Gastroesophageal sphincter (tissue), 4 donors: Measurements from ENCODE around the gene C12orf56. TPM values are rescaled to one million over a fixed set of nuclear protein-coding genes. Genes with fewer than 3 reads are reported as not detected.

Source experiments
- ATAC-seq: fragments of 150-250 bp; one replicate; pipeline ENCODE4 v1.9.1; 2016; ENCODE audit warnings: mild to moderate bottlenecking, moderate library complexity
- H3K27ac ChIP-seq, 4 donors: fragments of 200-600 bp; sonication (generic) in 3 of 4; 1 replicate in 3 of 4; 2 replicates in 1 of 4; pipeline ENCODE4 v1.5.1; 2016 to 2019
- H3K27me3 ChIP-seq: fragments of 200-600 bp; sonication (generic); one replicate; pipeline ENCODE4 v1.5.1; 2019
- H3K36me3 ChIP-seq, 2 donors: fragments of 200-600 bp; sonication (generic); one replicate each; pipeline ENCODE4 v1.5.1; 2019; ENCODE audit warnings: control low read depth in 1 of 2
- H3K4me1 ChIP-seq, 3 donors: fragments of 200-600 bp; sonication (generic); 1 replicate in 2 of 3; 2 replicates in 1 of 3; pipeline ENCODE4 v1.5.1; 2016 to 2019; ENCODE audit warnings: control low read depth in 2 of 3
- H3K4me3 ChIP-seq, 2 donors: fragments of 200-600 bp; sonication (generic); one replicate each; pipeline ENCODE4 v1.5.1; 2019; ENCODE audit warnings: mild to moderate bottlenecking in 1 of 2, moderate library complexity in 1 of 2
- H3K9me3 ChIP-seq, 3 donors: fragments of 200-600 bp; sonication (generic); one replicate each; pipeline ENCODE4 v1.5.1; 2017 to 2019; ENCODE audit warnings: control low read depth in 2 of 3
- CTCF ChIP-seq, 4 experiments: fragments of 200-600 bp in 2 of 4; fragments of 450-650 bp in 2 of 4; sonication (generic) in 1 of 4; IDR thresholded peaks; one replicate each; pipeline ENCODE4 v1.5.1; 2017 to 2019; ENCODE audit warnings: antibody characterized with exemption in 4 of 4, mild to moderate bottlenecking in 2 of 4, moderate library complexity in 2 of 4
- EP300 ChIP-seq: sonication (generic); formaldehyde crosslinking; IDR thresholded peaks from one replicate; pipeline ENCODE4 v1.6.1; 2017; ENCODE audit warnings: antibody characterized with exemption, mild to moderate bottlenecking
- POLR2A ChIP-seq, 2 donors: fragments of 450-650 bp; IDR thresholded peaks; one replicate each; pipeline ENCODE4 v1.6.1; 2017; ENCODE audit warnings: antibody characterized with exemption in 2 of 2, mild to moderate bottlenecking in 2 of 2, moderate library complexity in 1 of 2
- POLR2AphosphoS5 ChIP-seq: sonication (generic); formaldehyde crosslinking; IDR thresholded peaks from one replicate; pipeline ENCODE4 v1.6.1; 2017; ENCODE audit warnings: antibody characterized with exemption
- WGBS, 2 donors: methylation state at CpG; one replicate each; pipeline ENCODE4 v1.1.5; 2018; ENCODE audit warnings: low coverage in 1 of 2; 5-methylcytosine and 5-hydroxymethylcytosine counted together
- total RNA-seq, 4 donors: library from RNA; depleted of rRNA; stranded (reverse); fragments of >200 nt; gene quantifications; one replicate each; pipeline ENCODE4 v1.1.0, GENCODE V29; 2016

C12orf56 gene
- total RNA-seq, 4 donors from 2014 or later, result not detected

DNA sequence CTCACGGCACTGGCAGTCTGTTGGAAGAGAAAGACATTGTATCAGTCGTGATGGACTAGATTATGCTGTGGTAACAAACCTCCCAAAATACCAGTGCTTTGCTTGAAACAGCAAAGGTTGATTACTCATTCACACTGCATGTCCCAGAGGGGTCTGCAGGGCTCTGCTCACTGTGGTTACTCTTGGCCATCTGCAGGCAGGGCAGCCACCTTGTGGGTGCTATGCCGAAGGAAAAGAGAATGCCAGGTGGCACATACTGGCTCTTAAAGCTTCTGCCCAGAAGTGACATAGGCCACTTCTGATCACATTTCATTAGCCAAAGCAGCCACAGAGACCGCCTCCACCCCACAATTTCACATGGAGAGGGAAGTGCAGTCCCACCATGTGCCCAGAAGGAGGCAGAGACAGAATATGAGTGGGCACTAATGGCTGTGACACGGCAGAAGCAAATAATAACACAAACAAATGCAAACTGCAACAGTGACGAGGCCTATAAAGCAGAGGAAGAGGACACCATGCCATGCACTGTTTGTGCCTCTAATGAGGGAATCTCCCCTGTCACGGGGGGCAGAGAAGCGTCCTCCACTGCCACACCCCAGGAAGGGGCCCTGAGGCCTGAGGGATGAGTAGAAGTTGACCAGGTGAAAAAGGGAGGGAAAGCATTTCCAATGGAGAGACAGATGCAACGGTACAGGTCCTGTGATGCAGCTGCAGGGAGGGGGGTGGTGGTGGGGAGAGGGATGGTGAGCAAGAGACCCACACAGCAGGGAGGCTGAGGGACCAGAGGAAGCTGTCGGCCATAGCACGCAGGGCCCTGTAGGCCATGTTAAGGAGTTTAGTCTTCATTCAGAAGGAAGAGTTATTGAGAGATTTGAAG is 116.8 kb downstream of the C12orf56 start:
- peak in 1 of 4 experiments; percentile 36 for TF ChIP-seq CTCF (IDR thresholded peaks at IDR 0.05)
- TF ChIP-seq EP300, result no peak
- no peak for ATAC-seq
- WGBS, 2 donors, result 56 to 68% methylated on average over 9 of the region's 11 CpGs

GRCh38 chr12:64270411-64270810 is 120.1 kb downstream of the C12orf56 start:
- no peaks in the 10 kb centered on the region for H3K4me1 ChIP-seq
- no peak for ATAC-seq
- H3K27me3 ChIP-seq, result no peaks in the 10 kb centered on the region
- WGBS, 2 donors, result 86 to 100% methylated on average over 1 of the region's 1 CpG
- H3K36me3 ChIP-seq, result no peaks in the 10 kb centered on the region
- TF ChIP-seq POLR2AphosphoS5 (no peak), POLR2A (IDR thresholded peaks at IDR 0.05) (no peak), CTCF (IDR thresholded peaks at IDR 0.05) (no peak), EP300 (no peak)
- H3K9me3 ChIP-seq, result no peaks in the 10 kb centered on the region
- H3K27ac ChIP-seq, result no peak overlapping the region
- H3K4me3 ChIP-seq, result no peak overlapping the region

More for the DNA sequence above, 116.8 kb downstream of the C12orf56 start:
- no peaks in the 10 kb centered on the region for H3K27me3 ChIP-seq
- H3K27ac ChIP-seq, result no peak overlapping the region
- no peaks in the 10 kb centered on the region for H3K36me3 ChIP-seq
- H3K4me3 ChIP-seq, result no peak overlapping the region
- no peaks in the 10 kb centered on the region for H3K9me3 ChIP-seq
- H3K4me1 ChIP-seq, result no peaks in the 10 kb centered on the region

DNA sequence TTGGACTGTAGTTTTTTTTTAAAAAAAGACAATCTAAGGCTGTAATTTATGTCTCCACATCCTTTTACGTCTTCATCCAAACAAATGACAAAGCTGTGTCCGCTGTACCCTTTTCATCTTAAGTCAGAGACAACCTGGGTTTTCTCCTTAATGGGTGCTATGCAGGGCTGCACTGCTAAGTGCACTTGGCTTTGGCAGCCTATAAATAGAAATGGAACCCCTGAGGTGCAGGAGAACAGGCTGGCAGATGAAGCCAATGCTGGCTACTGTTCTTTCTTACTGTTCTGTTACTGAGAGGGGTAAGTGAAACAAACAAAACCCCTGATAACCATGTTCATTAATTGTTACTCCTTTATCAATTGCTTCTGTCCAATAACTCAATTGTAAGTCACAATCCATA is 121.4 kb downstream of the C12orf56 start:
- Histone ChIP-seq H3K4me1 (no peaks in the 10 kb centered on the region), H3K4me3 (no peak overlapping the region), H3K27me3 (no peaks in the 10 kb centered on the region), H3K27ac (no peak overlapping the region), H3K9me3 (no peaks in the 10 kb centered on the region), H3K36me3 (no peaks in the 10 kb centered on the region)
- 25 to 47% methylated on average over 2 of the region's 2 CpGs for WGBS, 2 donors
- no peak for TF ChIP-seq POLR2AphosphoS5
- no peak for TF ChIP-seq CTCF (IDR thresholded peaks at IDR 0.05)
- no peak for TF ChIP-seq POLR2A (IDR thresholded peaks at IDR 0.05)
- no peak for TF ChIP-seq EP300
- ATAC-seq, result no peak

GRCh38 chr12:64268409-64268808 is 122.1 kb downstream of the C12orf56 start:
- TF ChIP-seq POLR2A (IDR thresholded peaks at IDR 0.05) (no peak), POLR2AphosphoS5 (no peak), CTCF (IDR thresholded peaks at IDR 0.05) (no peak), EP300 (no peak)
- H3K9me3 ChIP-seq, result no peaks in the 10 kb centered on the region
- H3K27me3 ChIP-seq, result no peaks in the 10 kb centered on the region
- no peaks in the 10 kb centered on the region for H3K4me1 ChIP-seq
- no peak overlapping the region for H3K27ac ChIP-seq
- no peak for ATAC-seq
- H3K36me3 ChIP-seq, result no peaks in the 10 kb centered on the region
- WGBS, 2 donors, result 0 to 65% methylated on average over 2 of the region's 2 CpGs
- H3K4me3 ChIP-seq, result no peak overlapping the region

DNA sequence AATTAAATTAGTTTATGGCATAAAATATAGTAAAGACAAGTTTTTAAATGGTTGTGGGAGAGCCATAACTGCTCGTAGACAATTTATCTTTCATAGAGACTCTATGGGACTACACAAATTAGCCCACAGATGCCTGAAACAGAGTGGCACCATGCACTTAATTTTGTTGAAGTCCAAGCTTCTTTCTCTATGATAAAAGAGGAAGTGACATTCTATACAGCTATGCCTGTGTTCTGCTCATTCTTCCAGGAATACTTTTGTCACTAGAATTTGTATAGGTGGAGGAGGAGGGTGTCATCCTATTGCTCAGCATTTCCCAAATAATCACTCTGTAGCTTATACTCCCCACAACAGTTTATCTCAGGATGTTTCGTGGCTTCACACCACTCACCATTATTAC is 124.7 kb downstream of the C12orf56 start:
- H3K4me1 ChIP-seq, result no peaks in the 10 kb centered on the region
- H3K4me3 ChIP-seq, result no peak overlapping the region
- H3K36me3 ChIP-seq, result no peaks in the 10 kb centered on the region
- 83 to 87% methylated on average over 2 of the region's 2 CpGs for WGBS, 2 donors
- no peak overlapping the region for H3K27ac ChIP-seq
- H3K27me3 ChIP-seq, result no peaks in the 10 kb centered on the region
- no peaks in the 10 kb centered on the region for H3K9me3 ChIP-seq
- TF ChIP-seq POLR2AphosphoS5, result no peak
- no peak for TF ChIP-seq CTCF (IDR thresholded peaks at IDR 0.05)
- ATAC-seq, result no peak
